ENCODE data around the gene SLMAP. TPM values are rescaled to one million over a fixed set of nuclear protein-coding genes. Genes with fewer than 3 reads are reported as not detected.

SLMAP gene
- total RNA-seq, 1 donor from 2014 or later: 502 TPM

DNA sequence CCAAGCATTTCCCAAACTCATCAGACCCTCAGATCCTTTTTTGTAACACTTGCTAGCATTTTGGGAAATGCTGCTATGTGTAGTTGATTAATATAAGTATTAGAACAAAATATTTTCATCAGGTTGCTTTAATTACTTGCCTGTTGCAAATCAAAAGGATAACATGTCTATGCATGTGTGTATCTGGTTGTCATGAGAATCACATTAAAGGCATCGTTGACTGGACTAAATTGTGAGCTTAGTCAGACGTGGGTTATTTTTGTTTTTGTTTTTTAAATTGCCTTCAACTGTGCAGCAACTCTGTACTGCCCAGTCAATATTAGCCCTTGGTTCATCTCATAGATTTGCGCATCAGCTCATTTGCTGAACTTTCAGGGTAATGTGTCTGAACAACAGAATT lies 81.6 kb downstream of the SLMAP start:
- no peak for DNase-seq (ENCODE audit: low spot score in 2 of 2)
- TF ChIP-seq, protein P1, sequence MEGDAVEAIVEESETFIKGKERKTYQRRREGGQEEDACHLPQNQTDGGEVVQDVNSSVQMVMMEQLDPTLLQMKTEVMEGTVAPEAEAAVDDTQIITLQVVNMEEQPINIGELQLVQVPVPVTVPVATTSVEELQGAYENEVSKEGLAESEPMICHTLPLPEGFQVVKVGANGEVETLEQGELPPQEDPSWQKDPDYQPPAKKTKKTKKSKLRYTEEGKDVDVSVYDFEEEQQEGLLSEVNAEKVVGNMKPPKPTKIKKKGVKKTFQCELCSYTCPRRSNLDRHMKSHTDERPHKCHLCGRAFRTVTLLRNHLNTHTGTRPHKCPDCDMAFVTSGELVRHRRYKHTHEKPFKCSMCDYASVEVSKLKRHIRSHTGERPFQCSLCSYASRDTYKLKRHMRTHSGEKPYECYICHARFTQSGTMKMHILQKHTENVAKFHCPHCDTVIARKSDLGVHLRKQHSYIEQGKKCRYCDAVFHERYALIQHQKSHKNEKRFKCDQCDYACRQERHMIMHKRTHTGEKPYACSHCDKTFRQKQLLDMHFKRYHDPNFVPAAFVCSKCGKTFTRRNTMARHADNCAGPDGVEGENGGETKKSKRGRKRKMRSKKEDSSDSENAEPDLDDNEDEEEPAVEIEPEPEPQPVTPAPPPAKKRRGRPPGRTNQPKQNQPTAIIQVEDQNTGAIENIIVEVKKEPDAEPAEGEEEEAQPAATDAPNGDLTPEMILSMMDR (IDR thresholded peaks at IDR 0.05): no peak
- Histone ChIP-seq H3K9me3 (no peaks in the 10 kb centered on the region), H3K4me3 (no peak overlapping the region), H3K27me3 (no peaks in the 10 kb centered on the region), H3K27ac (no peak overlapping the region), H3K4me1 (no peaks in the 10 kb centered on the region), H3K36me3 (peaks cover 0 to 3% of the 10 kb centered on the region in 2 donors)
- intact Hi-C loops (cut with DNase I): no loop called here

GRCh38 chr3:57838627-57839026 lies 82.5 kb downstream of the SLMAP start:
- no peaks in the 10 kb centered on the region for H3K36me3 ChIP-seq
- no peaks in the 10 kb centered on the region for H3K27me3 ChIP-seq
- DNase-seq (ENCODE audit: low spot score in 2 of 2): no peak
- no peaks in the 10 kb centered on the region for H3K4me1 ChIP-seq
- H3K9me3 ChIP-seq: no peaks in the 10 kb centered on the region
- H3K27ac ChIP-seq: no peak overlapping the region
- H3K4me3 ChIP-seq: no peak overlapping the region
- intact Hi-C loops (cut with DNase I): no loop called here
- TF ChIP-seq, protein P1 (IDR thresholded peaks at IDR 0.05): no peak

GRCh38 chr3:57840473-57840872 lies 84.4 kb downstream of the SLMAP start:
- H3K27me3 ChIP-seq: no peaks in the 10 kb centered on the region
- no peak for DNase-seq (ENCODE audit: low spot score in 2 of 2)
- intact Hi-C loops (cut with DNase I): no loop called here

GRCh38 chr3:57841818-57842217 lies 85.7 kb downstream of the SLMAP start:
- no peaks in the 10 kb centered on the region for H3K9me3 ChIP-seq
- TF ChIP-seq, protein P1 (IDR thresholded peaks at IDR 0.05): no peak
- no peaks in the 10 kb centered on the region for H3K36me3 ChIP-seq
- no peaks in the 10 kb centered on the region for H3K27me3 ChIP-seq
- H3K4me1 ChIP-seq: no peaks in the 10 kb centered on the region
- H3K4me3 ChIP-seq: no peak overlapping the region
- intact Hi-C loops (cut with DNase I): no loop called here
- H3K27ac ChIP-seq: no peak overlapping the region
- no peak for DNase-seq (ENCODE audit: low spot score in 2 of 2)

More at GRCh38 chr3:57840473-57840872, 84.4 kb downstream of the SLMAP start:
- no peaks in the 10 kb centered on the region for H3K9me3 ChIP-seq
- no peaks in the 10 kb centered on the region for H3K4me1 ChIP-seq
- H3K27ac ChIP-seq: no peak overlapping the region
- no peak overlapping the region for H3K4me3 ChIP-seq
- no peaks in the 10 kb centered on the region for H3K36me3 ChIP-seq
- TF ChIP-seq, protein P1 (IDR thresholded peaks at IDR 0.05): no peak

- intact Hi-C loops (cut with DNase I): no loop called here
- Histone ChIP-seq H3K36me3 (peaks cover 4 to 6% of the 10 kb centered on the region in 2 donors), H3K27me3 (no peaks in the 10 kb centered on the region), H3K4me3 (no peak overlapping the region), H3K4me1 (no peaks in the 10 kb centered on the region), H3K27ac (no peak overlapping the region), H3K9me3 (no peaks in the 10 kb centered on the region)
- DNase-seq (ENCODE audit: low spot score in 2 of 2): no peak
- TF ChIP-seq, protein P1 (IDR thresholded peaks at IDR 0.05): no peak
These were observed 92.1 kb downstream of the SLMAP start for GRCh38 chr3:57848177-57848738.

DNA sequence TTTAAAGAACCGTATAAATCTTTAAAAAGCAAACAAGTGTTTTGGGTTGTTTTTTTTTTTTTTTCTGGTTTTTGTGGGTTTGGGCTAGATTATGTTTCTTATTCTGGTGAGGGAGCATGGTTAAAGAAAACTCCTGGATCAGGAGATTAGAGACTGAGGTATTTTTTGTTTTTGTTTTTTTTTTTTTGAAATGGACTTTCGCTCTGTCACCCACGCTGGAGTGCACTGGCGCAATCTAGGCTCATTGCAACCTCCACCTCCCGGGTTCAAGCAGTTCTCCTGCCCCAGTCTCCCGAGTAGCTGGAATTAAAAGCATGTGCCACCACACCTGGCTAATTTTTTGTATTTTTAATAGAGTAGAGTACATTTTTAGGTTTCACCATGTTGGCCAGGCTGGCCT lies 95.2 kb downstream of the SLMAP start:
- Histone ChIP-seq H3K9me3 (no peaks in the 10 kb centered on the region), H3K27me3 (no peaks in the 10 kb centered on the region), H3K4me1 (no peaks in the 10 kb centered on the region), H3K36me3 (peaks cover 4 to 6% of the 10 kb centered on the region in 2 donors), H3K27ac (no peak overlapping the region), H3K4me3 (no peak overlapping the region)
- DNase-seq (ENCODE audit: low spot score in 2 of 2): no peak
- TF ChIP-seq, protein P1 (IDR thresholded peaks at IDR 0.05): no peak
- intact Hi-C loops (cut with DNase I): loop anchor here (5.0 to 10.0 kb wide), 2 partner anchors 94 to 207 kb away; partner anchors contain the start of gene SLMAP

All from ascending aorta (tissue), 2 donors.